GM23338 (cell line): Measurements from ENCODE around the gene MOK. TPM values are rescaled to one million over a fixed set of nuclear protein-coding genes. Genes with fewer than 3 reads are reported as not detected.

Experiments used
- ATAC-seq: fragments of 200-7000 bp; cut with Tn5 transposase; 3 replicates; pipeline ENCODE4 v1.9.1; 2020
- DNase-seq: peaks from one replicate; pipeline ENCODE4 v3.0.0-alpha.2; 2015; ENCODE audit warnings: low spot score
- H2AFZ ChIP-seq: fragments of 200-600 bp; sonication (generic); 2 replicates; pipeline ENCODE4 v1.8.0; 2016; ENCODE audit warnings: antibody characterized with exemption, mild to moderate bottlenecking, moderate library complexity
- H3F3A ChIP-seq: fragments of 200-600 bp; sonication (generic); replicated peaks from 2 replicates; pipeline ENCODE4 v1.8.0; 2017; ENCODE audit warnings: antibody characterized with exemption, mixed run types, low read depth
- H3K27ac ChIP-seq: fragments of 200-600 bp; sonication (generic); 2 replicates; pipeline ENCODE4 v1.6.1; 2016; ENCODE audit warnings: low read depth
- H3K27me3 ChIP-seq: fragments of 200-600 bp; sonication (generic); 2 replicates; pipeline ENCODE4 v1.8.0; 2016; ENCODE audit warnings: mild to moderate bottlenecking, mixed run types, moderate library complexity; ENCODE audit not compliant: insufficient read depth
- H3K36me3 ChIP-seq: fragments of 200-600 bp; sonication (generic); 2 replicates; pipeline ENCODE4 v1.8.0; 2016; ENCODE audit warnings: mild to moderate bottlenecking; ENCODE audit not compliant: insufficient read depth
- H3K4me1 ChIP-seq: fragments of 200-600 bp; sonication (generic); 2 replicates; pipeline ENCODE4 v1.8.0; 2016; ENCODE audit warnings: mild to moderate bottlenecking, moderate library complexity; ENCODE audit not compliant: insufficient read depth
- H3K4me2 ChIP-seq: fragments of 200-600 bp; sonication (generic); 2 replicates; pipeline ENCODE4 v1.7.1; 2017; ENCODE audit warnings: mixed run types
- H3K4me3 ChIP-seq: fragments of 200-600 bp; sonication (generic); 2 replicates; pipeline ENCODE4 v1.6.1; 2016; ENCODE audit warnings: mixed run types
- H3K79me2 ChIP-seq: fragments of 200-600 bp; sonication (generic); replicated peaks from 2 replicates; pipeline ENCODE4 v1.8.0; 2017; ENCODE audit warnings: mild to moderate bottlenecking; ENCODE audit not compliant: insufficient read depth
- H3K9me2 ChIP-seq: fragments of 200-600 bp; sonication (generic); 2 replicates; pipeline ENCODE4 v1.8.0; 2017; ENCODE audit not compliant: insufficient read depth
- H4K20me1 ChIP-seq: fragments of 200-600 bp; sonication (generic); replicated peaks from 2 replicates; pipeline ENCODE4 v1.8.0; 2017; ENCODE audit warnings: mild to moderate bottlenecking; ENCODE audit not compliant: insufficient read depth
- H3K27ac Mint-ChIP-seq: 2 replicates; pipeline ENCODE4 v1.8.0; 2020; ENCODE audit warnings: inconsistent platforms, mild to moderate bottlenecking, moderate library complexity, mixed read lengths
- H3K27me3 Mint-ChIP-seq: 3 replicates; pipeline ENCODE4 v1.8.0; 2022; ENCODE audit warnings: low read depth, mild to moderate bottlenecking, moderate library complexity, mixed read lengths, inconsistent platforms; ENCODE audit not compliant: insufficient read depth, poor library complexity
- H3K36me3 Mint-ChIP-seq: 3 replicates; pipeline ENCODE4 v1.8.0; 2021; ENCODE audit warnings: low read depth, mild to moderate bottlenecking, inconsistent platforms, moderate library complexity, mixed read lengths
- H3K4me1 Mint-ChIP-seq: 3 replicates; pipeline ENCODE4 v1.8.0; 2020; ENCODE audit warnings: mild to moderate bottlenecking, inconsistent platforms, mixed read lengths
- H3K4me3 Mint-ChIP-seq: 3 replicates; pipeline ENCODE4 v1.8.0; 2021; ENCODE audit warnings: moderate library complexity, mild to moderate bottlenecking, inconsistent platforms, mixed read lengths
- H3K9me3 Mint-ChIP-seq: 3 replicates; pipeline ENCODE4 v1.8.0; 2020; ENCODE audit warnings: moderate library complexity, mild to moderate bottlenecking, inconsistent platforms, mixed read lengths
- EZH2phosphoT487 ChIP-seq: fragments of 200-600 bp; sonication (generic); IDR thresholded peaks from one replicate; pipeline ENCODE4 v1.8.1; 2018; ENCODE audit warnings: antibody characterized with exemption; ENCODE audit not compliant: unreplicated experiment
- JUNB ChIP-seq: IDR thresholded peaks from one replicate; pipeline ENCODE4 v1.6.1; 2016; ENCODE audit warnings: antibody characterized with exemption; ENCODE audit not compliant: unreplicated experiment
- NANOG ChIP-seq: IDR thresholded peaks from 2 replicates; pipeline ENCODE4 v1.6.1; 2016; ENCODE audit warnings: antibody characterized with exemption, borderline replicate concordance
- POLR2AphosphoS5 ChIP-seq: IDR thresholded peaks from 2 replicates; pipeline ENCODE4 v1.6.1; 2016; ENCODE audit warnings: antibody characterized with exemption, low read depth
- STAT1 ChIP-seq: IDR thresholded peaks from one replicate; pipeline ENCODE4 v1.6.1; 2016; ENCODE audit warnings: antibody characterized with exemption; ENCODE audit not compliant: unreplicated experiment
- ZNF114 ChIP-seq: fragments of 250-450 bp; sonication (Bioruptor Pico); IDR thresholded peaks from 2 replicates; pipeline ENCODE4 v1.5.0; 2020; ENCODE audit warnings: mild to moderate bottlenecking, moderate library complexity
- ZNF331 ChIP-seq: fragments of 250-450 bp; sonication (Bioruptor Pico); IDR thresholded peaks from 2 replicates; pipeline ENCODE4 v1.5.0; 2020; ENCODE audit warnings: low read depth, mild to moderate bottlenecking, moderate library complexity
- polyA plus RNA-seq: library from polyadenylated mRNA; unstranded; fragments of >200 nt; fragmentation: Nextera tagmentation; extraction: Ambion mirVana; gene quantifications from 2 replicates; pipeline ENCODE4 v1.2.1, GENCODE V29; 2016
- total RNA-seq: library from RNA; depleted of rRNA; stranded (reverse); fragments of >200 nt; shearing (Covaris generic); gene quantifications from 2 replicates; pipeline ENCODE4 v1.2.3, GENCODE V29; 2014
- TF ChIP-seq, protein P1 (sequence below): fragments of 250-450 bp; sonication (Bioruptor Pico); IDR thresholded peaks from 2 replicates; pipeline ENCODE4 v1.5.0; 2020; ENCODE audit warnings: mild to moderate bottlenecking, moderate library complexity
- TF ChIP-seq, protein P2 (sequence below): IDR thresholded peaks from one replicate; pipeline ENCODE4 v1.6.1; 2018; ENCODE audit warnings: antibody characterized with exemption; ENCODE audit not compliant: unreplicated experiment

Gene MOK
- total and polyA plus RNA-seq, 2 experiments from 2014 or later, result 3.1 TPM

DNA sequence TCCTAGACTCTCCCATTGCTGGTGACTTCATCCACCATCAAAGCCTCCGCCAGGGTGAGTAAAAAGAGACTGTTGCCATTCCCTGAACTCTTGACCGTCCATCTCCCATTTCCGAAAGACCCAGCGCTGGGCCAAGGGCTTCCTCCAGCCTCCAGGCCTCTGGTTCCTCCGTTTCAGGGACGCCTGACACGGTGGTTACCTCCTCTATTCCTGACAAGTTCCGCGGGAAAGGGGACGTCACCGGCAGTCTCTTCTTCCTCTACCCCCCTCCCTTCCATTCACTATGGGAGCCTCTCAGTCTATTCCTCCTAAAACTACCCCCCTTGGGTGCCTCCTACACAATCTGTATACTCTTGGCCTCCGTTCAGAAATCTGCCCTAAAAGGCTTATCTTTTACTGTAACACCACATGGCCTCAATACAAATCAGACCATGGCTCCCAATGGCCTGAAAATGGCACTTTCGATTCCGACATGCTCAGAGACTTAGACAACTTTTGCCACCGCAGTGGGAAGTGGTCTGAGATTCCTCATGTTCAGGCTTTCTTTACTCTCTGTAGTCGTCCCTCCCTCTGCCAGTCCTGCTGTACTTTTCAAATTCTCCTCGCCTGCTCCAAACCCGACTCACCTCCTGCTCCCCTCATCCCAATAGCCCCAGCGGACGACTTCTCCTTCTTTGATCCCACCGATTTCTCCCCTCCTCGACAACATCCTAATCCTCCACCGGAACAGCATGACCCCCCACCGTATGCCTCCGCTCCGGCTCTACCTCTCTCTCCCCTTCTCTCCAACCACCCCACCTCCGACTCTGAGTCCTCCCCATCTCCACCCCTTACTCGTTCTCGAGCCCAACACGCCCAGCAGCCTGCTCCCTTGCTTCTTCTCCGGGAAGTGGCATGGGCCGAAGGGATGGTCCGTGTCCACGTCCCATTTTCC is 70.4 kb downstream of the MOK start (continued):
- TF ChIP-seq, protein P1, sequence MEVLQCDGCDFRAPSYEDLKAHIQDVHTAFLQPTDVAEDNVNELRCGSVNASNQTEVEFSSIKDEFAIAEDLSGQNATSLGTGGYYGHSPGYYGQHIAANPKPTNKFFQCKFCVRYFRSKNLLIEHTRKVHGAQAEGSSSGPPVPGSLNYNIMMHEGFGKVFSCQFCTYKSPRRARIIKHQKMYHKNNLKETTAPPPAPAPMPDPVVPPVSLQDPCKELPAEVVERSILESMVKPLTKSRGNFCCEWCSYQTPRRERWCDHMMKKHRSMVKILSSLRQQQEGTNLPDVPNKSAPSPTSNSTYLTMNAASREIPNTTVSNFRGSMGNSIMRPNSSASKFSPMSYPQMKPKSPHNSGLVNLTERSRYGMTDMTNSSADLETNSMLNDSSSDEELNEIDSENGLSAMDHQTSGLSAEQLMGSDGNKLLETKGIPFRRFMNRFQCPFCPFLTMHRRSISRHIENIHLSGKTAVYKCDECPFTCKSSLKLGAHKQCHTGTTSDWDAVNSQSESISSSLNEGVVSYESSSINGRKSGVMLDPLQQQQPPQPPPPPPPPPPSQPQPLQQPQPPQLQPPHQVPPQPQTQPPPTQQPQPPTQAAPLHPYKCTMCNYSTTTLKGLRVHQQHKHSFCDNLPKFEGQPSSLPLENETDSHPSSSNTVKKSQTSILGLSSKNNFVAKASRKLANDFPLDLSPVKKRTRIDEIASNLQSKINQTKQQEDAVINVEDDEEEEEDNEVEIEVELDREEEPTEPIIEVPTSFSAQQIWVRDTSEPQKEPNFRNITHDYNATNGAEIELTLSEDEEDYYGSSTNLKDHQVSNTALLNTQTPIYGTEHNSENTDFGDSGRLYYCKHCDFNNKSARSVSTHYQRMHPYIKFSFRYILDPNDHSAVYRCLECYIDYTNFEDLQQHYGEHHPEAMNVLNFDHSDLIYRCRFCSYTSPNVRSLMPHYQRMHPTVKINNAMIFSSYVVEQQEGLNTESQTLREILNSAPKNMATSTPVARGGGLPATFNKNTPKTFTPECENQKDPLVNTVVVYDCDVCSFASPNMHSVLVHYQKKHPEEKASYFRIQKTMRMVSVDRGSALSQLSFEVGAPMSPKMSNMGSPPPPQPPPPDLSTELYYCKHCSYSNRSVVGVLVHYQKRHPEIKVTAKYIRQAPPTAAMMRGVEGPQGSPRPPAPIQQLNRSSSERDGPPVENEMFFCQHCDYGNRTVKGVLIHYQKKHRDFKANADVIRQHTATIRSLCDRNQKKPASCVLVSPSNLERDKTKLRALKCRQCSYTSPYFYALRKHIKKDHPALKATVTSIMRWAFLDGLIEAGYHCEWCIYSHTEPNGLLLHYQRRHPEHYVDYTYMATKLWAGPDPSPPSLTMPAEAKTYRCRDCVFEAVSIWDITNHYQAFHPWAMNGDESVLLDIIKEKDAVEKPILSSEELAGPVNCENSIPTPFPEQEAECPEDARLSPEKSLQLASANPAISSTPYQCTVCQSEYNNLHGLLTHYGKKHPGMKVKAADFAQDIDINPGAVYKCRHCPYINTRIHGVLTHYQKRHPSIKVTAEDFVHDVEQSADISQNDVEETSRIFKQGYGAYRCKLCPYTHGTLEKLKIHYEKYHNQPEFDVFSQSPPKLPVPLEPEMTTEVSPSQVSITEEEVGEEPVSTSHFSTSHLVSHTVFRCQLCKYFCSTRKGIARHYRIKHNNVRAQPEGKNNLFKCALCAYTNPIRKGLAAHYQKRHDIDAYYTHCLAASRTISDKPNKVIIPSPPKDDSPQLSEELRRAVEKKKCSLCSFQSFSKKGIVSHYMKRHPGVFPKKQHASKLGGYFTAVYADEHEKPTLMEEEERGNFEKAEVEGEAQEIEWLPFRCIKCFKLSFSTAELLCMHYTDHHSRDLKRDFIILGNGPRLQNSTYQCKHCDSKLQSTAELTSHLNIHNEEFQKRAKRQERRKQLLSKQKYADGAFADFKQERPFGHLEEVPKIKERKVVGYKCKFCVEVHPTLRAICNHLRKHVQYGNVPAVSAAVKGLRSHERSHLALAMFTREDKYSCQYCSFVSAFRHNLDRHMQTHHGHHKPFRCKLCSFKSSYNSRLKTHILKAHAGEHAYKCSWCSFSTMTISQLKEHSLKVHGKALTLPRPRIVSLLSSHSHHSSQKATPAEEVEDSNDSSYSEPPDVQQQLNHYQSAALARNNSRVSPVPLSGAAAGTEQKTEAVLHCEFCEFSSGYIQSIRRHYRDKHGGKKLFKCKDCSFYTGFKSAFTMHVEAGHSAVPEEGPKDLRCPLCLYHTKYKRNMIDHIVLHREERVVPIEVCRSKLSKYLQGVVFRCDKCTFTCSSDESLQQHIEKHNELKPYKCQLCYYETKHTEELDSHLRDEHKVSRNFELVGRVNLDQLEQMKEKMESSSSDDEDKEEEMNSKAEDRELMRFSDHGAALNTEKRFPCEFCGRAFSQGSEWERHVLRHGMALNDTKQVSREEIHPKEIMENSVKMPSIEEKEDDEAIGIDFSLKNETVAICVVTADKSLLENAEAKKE (CRISPR knock-in tag), result no peak

GRCh38 chr14:102233081-102233480 is 71.9 kb downstream of the MOK start:
- Mint-ChIP-seq H3K27ac (no peak overlapping the region), H3K4me3 (no peak overlapping the region), H3K27me3 (peaks cover 5% of the 10 kb centered on the region), H3K36me3 (no peaks in the 10 kb centered on the region; the same call in 2 of the 3 replicates), H3K4me1 (no peaks in the 10 kb centered on the region; the same call in 2 of the 3 replicates), H3K9me3 (no peaks in the 10 kb centered on the region)
- no peak overlapping the region for H3K27ac ChIP-seq
- H3K9me2 ChIP-seq, result no peaks in the 10 kb centered on the region
- DNase-seq (no peak), ATAC-seq (no peak)
- H4K20me1 ChIP-seq, result no peaks in the 10 kb centered on the region
- H3K4me2 ChIP-seq, result no peak overlapping the region
- no peaks in the 10 kb centered on the region for H3K79me2 ChIP-seq
- no peaks in the 10 kb centered on the region for H3K27me3 ChIP-seq
- no peaks in the 10 kb centered on the region for H3K36me3 ChIP-seq
- H3K4me1 ChIP-seq, result peaks cover 11% of the 10 kb centered on the region
- no peak overlapping the region for H3K4me3 ChIP-seq
- H2AFZ ChIP-seq, result no peak overlapping the region
- no peaks in the 10 kb centered on the region for H3F3A ChIP-seq
- TF ChIP-seq EZH2phosphoT487, result no peak
- TF ChIP-seq ZNF114 (CRISPR knock-in tag), result no peak
- TF ChIP-seq ZNF331, result no peak
- TF ChIP-seq NANOG, result no peak
- TF ChIP-seq, protein P2, sequence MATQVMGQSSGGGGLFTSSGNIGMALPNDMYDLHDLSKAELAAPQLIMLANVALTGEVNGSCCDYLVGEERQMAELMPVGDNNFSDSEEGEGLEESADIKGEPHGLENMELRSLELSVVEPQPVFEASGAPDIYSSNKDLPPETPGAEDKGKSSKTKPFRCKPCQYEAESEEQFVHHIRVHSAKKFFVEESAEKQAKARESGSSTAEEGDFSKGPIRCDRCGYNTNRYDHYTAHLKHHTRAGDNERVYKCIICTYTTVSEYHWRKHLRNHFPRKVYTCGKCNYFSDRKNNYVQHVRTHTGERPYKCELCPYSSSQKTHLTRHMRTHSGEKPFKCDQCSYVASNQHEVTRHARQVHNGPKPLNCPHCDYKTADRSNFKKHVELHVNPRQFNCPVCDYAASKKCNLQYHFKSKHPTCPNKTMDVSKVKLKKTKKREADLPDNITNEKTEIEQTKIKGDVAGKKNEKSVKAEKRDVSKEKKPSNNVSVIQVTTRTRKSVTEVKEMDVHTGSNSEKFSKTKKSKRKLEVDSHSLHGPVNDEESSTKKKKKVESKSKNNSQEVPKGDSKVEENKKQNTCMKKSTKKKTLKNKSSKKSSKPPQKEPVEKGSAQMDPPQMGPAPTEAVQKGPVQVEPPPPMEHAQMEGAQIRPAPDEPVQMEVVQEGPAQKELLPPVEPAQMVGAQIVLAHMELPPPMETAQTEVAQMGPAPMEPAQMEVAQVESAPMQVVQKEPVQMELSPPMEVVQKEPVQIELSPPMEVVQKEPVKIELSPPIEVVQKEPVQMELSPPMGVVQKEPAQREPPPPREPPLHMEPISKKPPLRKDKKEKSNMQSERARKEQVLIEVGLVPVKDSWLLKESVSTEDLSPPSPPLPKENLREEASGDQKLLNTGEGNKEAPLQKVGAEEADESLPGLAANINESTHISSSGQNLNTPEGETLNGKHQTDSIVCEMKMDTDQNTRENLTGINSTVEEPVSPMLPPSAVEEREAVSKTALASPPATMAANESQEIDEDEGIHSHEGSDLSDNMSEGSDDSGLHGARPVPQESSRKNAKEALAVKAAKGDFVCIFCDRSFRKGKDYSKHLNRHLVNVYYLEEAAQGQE, result no peak
- no peak for TF ChIP-seq STAT1
- no peak for TF ChIP-seq POLR2AphosphoS5
- TF ChIP-seq JUNB, result no peak
